ENCODE measurements around the gene FOXO3. TPM values are rescaled to one million over a fixed set of nuclear protein-coding genes. Genes with fewer than 3 reads are reported as not detected.

FOXO3 gene
- total RNA-seq, 4 donors from 2014 or later, result 29.9 to 66.1 (median 59.1) TPM

DNA sequence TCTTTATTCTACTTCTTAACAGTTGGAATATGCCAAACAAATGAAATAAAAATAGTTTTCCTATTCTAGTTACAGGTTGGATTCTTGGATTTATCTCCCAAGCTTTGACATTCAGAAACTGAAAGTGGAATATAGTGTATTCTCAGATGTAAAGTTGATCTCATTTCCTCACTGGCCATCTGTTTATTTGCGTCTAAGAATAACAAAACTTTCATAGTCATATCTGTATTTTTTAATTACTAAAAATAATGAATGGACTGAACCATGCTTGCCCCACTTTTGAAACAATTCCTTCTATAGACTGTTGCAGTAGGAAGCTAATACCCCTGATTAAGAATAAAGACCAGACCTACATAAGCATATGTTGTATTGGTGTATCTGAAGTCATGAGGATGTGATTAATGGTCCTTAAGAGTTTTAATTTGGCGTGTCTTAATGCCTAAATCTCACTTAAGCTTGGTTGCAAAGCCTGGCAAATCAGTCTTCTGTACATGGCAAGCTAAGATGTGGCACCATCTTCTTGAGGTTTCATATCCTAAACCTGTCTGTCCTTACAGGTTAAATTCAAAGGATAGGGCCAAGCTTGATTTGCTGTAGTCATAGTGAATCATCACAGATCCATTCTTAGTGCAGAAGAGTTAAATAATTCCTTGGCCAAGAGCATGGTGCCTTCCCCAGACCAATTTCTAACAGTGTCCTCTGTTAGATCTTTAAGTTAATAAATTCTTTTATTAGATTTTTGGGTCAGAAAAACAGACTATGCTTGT lies 58.9 kb downstream of the FOXO3 start:
- no peaks in the 10 kb centered on the region for H3K27me3 ChIP-seq
- TF ChIP-seq EP300 (IDR thresholded peaks at IDR 0.05; ENCODE audit: low read depth) (no peak), POLR2AphosphoS5 (IDR thresholded peaks at IDR 0.05) (no peak), POLR2A (IDR thresholded peaks at IDR 0.05) (no peak)
- TF ChIP-seq, protein P1, sequence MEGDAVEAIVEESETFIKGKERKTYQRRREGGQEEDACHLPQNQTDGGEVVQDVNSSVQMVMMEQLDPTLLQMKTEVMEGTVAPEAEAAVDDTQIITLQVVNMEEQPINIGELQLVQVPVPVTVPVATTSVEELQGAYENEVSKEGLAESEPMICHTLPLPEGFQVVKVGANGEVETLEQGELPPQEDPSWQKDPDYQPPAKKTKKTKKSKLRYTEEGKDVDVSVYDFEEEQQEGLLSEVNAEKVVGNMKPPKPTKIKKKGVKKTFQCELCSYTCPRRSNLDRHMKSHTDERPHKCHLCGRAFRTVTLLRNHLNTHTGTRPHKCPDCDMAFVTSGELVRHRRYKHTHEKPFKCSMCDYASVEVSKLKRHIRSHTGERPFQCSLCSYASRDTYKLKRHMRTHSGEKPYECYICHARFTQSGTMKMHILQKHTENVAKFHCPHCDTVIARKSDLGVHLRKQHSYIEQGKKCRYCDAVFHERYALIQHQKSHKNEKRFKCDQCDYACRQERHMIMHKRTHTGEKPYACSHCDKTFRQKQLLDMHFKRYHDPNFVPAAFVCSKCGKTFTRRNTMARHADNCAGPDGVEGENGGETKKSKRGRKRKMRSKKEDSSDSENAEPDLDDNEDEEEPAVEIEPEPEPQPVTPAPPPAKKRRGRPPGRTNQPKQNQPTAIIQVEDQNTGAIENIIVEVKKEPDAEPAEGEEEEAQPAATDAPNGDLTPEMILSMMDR (IDR thresholded peaks at IDR 0.05), result no peak
- no peaks in the 10 kb centered on the region for H3K9me3 ChIP-seq
- WGBS, 2 donors (ENCODE audit: low coverage in 1 of 2), result 43 to 79% methylated on average over 1 to 2 of the region's 2 CpGs
- no peak for DNase-seq
- H3K4me1 ChIP-seq, result peaks cover 35 to 90% (median 47%) of the 10 kb centered on the region in 4 donors
- H3K27ac ChIP-seq, result peak overlapping the region; percentile 1 to 38 (median 4)
- H3K36me3 ChIP-seq, result no peaks in the 10 kb centered on the region
- H3K4me3 ChIP-seq, result no peak overlapping the region
- intact Hi-C loops (cut with DNase I; ENCODE audit: low total_unique reads), result no loop called here
- in situ Hi-C loops (cut with MboI; ENCODE audit: low pct_ligation_motif_present in 1 of 4, low pct_unique_long_range_greater_than_20kb in 1 of 4, low sequenced_read_pairs in 3 of 4), result no loop called here

DNA sequence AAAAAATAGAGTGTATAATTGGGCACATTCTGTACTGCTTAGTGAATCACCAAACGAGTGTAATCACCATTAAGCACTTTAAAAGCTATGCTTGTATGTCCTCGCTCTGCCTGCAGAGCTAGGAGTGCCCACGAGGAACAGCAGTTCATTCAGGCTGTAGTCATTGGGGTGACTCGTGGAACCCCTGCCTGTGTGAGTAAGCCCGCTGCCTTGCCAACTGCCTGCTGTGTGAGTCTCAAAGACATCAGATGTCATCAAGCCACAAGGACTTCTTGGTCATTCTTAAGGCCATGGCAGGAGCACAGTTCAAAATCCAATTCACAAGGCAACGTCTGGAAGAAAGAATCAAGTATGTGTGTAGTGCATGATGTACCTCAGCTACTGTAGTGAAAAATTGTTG lies 60.4 kb downstream of the FOXO3 start:
- H3K4me3 ChIP-seq, result no peak overlapping the region
- intact Hi-C loops (cut with DNase I; ENCODE audit: low total_unique reads), result no loop called here
- no peaks in the 10 kb centered on the region for H3K36me3 ChIP-seq
- no peaks in the 10 kb centered on the region for H3K27me3 ChIP-seq
- peak; percentile 35 for DNase-seq
- H3K9me3 ChIP-seq, result no peaks in the 10 kb centered on the region
- peak overlapping the region in 1 of 4 donors; percentile 14 for H3K27ac ChIP-seq
- no peak for TF ChIP-seq POLR2A (IDR thresholded peaks at IDR 0.05)
- TF ChIP-seq POLR2AphosphoS5 (IDR thresholded peaks at IDR 0.05), result peak in 1 of 3 donors; percentile 23
- no peak for TF ChIP-seq EP300 (IDR thresholded peaks at IDR 0.05; ENCODE audit: low read depth)
- 76 to 83% methylated on average over 2 to 6 of the region's 6 CpGs for WGBS, 2 donors (ENCODE audit: low coverage in 1 of 2)
- H3K4me1 ChIP-seq, result peaks cover 36 to 91% (median 51%) of the 10 kb centered on the region in 4 donors
- in situ Hi-C loops (cut with MboI; ENCODE audit: low pct_ligation_motif_present in 1 of 4, low pct_unique_long_range_greater_than_20kb in 1 of 4, low sequenced_read_pairs in 3 of 4), result no loop called here

DNA sequence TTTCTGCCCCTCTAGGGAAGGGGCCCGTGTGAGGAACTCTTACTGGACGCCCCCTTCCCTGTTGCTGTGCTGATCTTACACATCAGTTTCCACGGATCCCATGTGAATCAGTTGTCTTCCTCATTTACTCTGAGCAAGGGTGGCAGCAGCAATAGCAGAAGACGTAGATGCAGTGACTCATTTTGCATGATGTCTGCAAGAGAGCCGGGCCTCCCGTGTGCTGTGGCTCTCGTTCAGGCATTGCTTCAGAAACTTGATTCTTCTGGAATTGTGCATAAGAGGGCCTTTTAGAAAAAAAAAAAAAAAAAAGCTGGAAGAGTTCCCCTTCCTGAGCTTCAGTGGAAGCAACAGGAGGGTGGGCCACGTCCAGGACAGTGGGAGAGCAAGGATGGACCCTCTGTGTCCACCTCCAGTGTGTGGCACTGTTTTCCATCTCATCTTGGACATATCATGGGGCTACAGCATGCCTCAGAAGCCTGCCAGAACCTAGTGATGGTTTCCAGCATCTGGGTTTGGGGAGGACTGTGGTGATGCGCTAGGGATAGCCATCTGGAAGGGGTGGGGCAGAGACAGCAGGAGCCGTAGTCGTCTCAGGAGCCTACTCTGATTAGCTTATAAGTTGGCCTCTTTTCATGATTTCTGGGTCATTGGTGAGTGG lies 62.1 kb downstream of the FOXO3 start:
- intact Hi-C loops (cut with DNase I; ENCODE audit: low total_unique reads) (no loop called here), in situ Hi-C loops (cut with MboI; ENCODE audit: low pct_ligation_motif_present in 1 of 4, low pct_unique_long_range_greater_than_20kb in 1 of 4, low sequenced_read_pairs in 3 of 4) (no loop called here)
- no peaks in the 10 kb centered on the region for H3K27me3 ChIP-seq
- H3K9me3 ChIP-seq, result no peaks in the 10 kb centered on the region
- no peaks in the 10 kb centered on the region for H3K36me3 ChIP-seq
- no peak overlapping the region for H3K4me3 ChIP-seq
- WGBS, 2 donors (ENCODE audit: low coverage in 1 of 2), result 63 to 71% methylated on average over 8 to 11 of the region's 11 CpGs
- peak overlapping the region; percentile 50 to 57 (median 52) for H3K27ac ChIP-seq
- H3K4me1 ChIP-seq, result peaks cover 30 to 89% (median 48%) of the 10 kb centered on the region in 4 donors
- TF ChIP-seq, protein P1 (IDR thresholded peaks at IDR 0.05), result no peak
- peak in 2 of 3 donors; percentile 6 to 43 for TF ChIP-seq POLR2AphosphoS5 (IDR thresholded peaks at IDR 0.05)
- DNase-seq, result peak; percentile 29

DNA sequence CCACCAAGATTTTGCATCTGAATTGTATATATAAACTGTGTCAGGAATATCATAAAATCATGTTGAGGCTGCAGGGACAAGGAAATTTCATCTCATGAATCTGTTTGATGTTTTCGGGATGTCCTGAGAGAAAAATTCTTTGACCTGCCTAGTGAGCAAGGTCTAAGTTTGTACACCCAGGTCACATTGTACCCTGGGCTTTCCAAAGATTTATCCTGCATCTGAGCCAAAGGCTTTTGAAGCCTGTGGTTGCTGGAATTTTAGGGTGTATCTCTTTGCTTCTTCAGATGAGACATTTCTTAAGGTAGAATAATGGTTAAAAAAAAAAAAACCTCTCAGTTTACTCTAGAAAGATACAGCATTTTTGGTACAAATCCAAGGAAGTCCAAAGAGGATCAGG lies 63.3 kb downstream of the FOXO3 start:
- in situ Hi-C loops (cut with MboI; ENCODE audit: low pct_ligation_motif_present in 1 of 4, low pct_unique_long_range_greater_than_20kb in 1 of 4, low sequenced_read_pairs in 3 of 4), result no loop called here
- no peaks in the 10 kb centered on the region for H3K9me3 ChIP-seq

More for the DNA sequence above, 63.3 kb downstream of the FOXO3 start:
- 88 to 89% methylated on average over 1 of the region's 1 CpG for WGBS, 2 donors (ENCODE audit: low coverage in 1 of 2)
- TF ChIP-seq POLR2AphosphoS5 (IDR thresholded peaks at IDR 0.05), result no peak
- TF ChIP-seq, protein P1 (IDR thresholded peaks at IDR 0.05), result no peak
- no peak for TF ChIP-seq EP300 (IDR thresholded peaks at IDR 0.05; ENCODE audit: low read depth)
- no peak for TF ChIP-seq POLR2A (IDR thresholded peaks at IDR 0.05)
- Histone ChIP-seq H3K4me3 (no peak overlapping the region), H3K27ac (no peak overlapping the region), H3K4me1 (peaks cover 29 to 86% (median 51%) of the 10 kb centered on the region in 4 donors), H3K27me3 (no peaks in the 10 kb centered on the region), H3K36me3 (no peaks in the 10 kb centered on the region)
- no peak for DNase-seq
- intact Hi-C loops (cut with DNase I; ENCODE audit: low total_unique reads), result no loop called here
